HepG2 (cell line): ENCODE results near the gene DDHD1. TPM values are rescaled to one million over a fixed set of nuclear protein-coding genes. Genes with fewer than 3 reads are reported as not detected.

Experiments used
- ATAC-seq: fragments of 200-7000 bp; cut with Tn5 transposase; 3 replicates; pipeline ENCODE4 v1.9.1; 2020; ENCODE audit warnings: mild to moderate bottlenecking, moderate library complexity
- BruUV-seq: library from RNA; stranded (reverse); fragments of 400-500 nt; replicated peaks from 2 replicates; lab custom pipeline; 2021; lab: Mats Ljungman, UMichigan
- CTCF ChIA-PET: fragments of 300-600 bp; formaldehyde crosslinking; extraction: SDS; loops from one replicate; lab custom pipeline; 2021; ENCODE audit warnings: low total read pairs, inconsistent platforms, low intra/inter-chr PET ratio; lab: Yijun Ruan, JAX
- POLR2A ChIA-PET: fragments of 350-600 bp; sonication (Branson Sonifier 250); formaldehyde crosslinking; loops from one replicate; lab custom pipeline; 2020; ENCODE audit warnings: antibody characterized with exemption, inconsistent platforms; lab: Yijun Ruan, JAX
- DNase-seq: peaks from one replicate; pipeline ENCODE4 v3.0.0-alpha.2; 2015; ENCODE audit warnings: low spot score
- FAIRE-seq: peaks from 3 replicates; lab custom pipeline; 2011; peaks lifted over from hg19 to GRCh38; lab: Jason Lieb, UNC
- H2AFZ ChIP-seq: one replicate; pipeline ENCODE4 v1.6.1; 2011; ENCODE audit warnings: low read length, inconsistent platforms
- H3K27ac ChIP-seq: fragments of 300-600 bp; 3 replicates; pipeline ENCODE4 v1.8.0; 2011; ENCODE audit warnings: mixed run types, mild to moderate bottlenecking, mixed read lengths, low read length, inconsistent platforms; ENCODE audit not compliant: insufficient read depth; ENCODE audit errors: extremely low read length
- H3K27me3 ChIP-seq, 2 experiments: fragments of 200-600 bp in 1 of 2; 2 replicates in 1 of 2; 3 replicates in 1 of 2; pipeline versions ENCODE4 v1.6.0 to v1.8.0; 2011; ENCODE audit warnings: low read length in 2 of 2, mild to moderate bottlenecking in 2 of 2, moderate library complexity in 2 of 2, inconsistent platforms in 1 of 2; ENCODE audit not compliant: insufficient read depth in 2 of 2, control insufficient read depth in 1 of 2
- H3K36me3 ChIP-seq, 2 experiments: fragments of 200-600 bp in 1 of 2; replicated peaks in 1 of 2; 2 replicates in 1 of 2; 3 replicates in 1 of 2; pipeline versions ENCODE4 v1.5.1 to v1.8.0; 2011; ENCODE audit warnings: low read length in 2 of 2, inconsistent platforms in 1 of 2; ENCODE audit not compliant: insufficient read depth in 2 of 2, control insufficient read depth in 1 of 2
- H3K4me1 ChIP-seq: 2 replicates; pipeline ENCODE4 v1.5.1; 2012; ENCODE audit warnings: low read length, inconsistent platforms; ENCODE audit not compliant: insufficient read depth
- H3K4me2 ChIP-seq: 2 replicates; pipeline ENCODE4 v1.6.0; 2011; ENCODE audit warnings: low read depth, low read length, inconsistent platforms
- H3K4me3 ChIP-seq, 3 experiments: fragments of 200-600 bp in 1 of 3; sonication (generic), shearing (Covaris generic) in 1 of 3; replicated peaks in 1 of 3; 2 replicates each; pipeline ENCODE4 v1.5.1; 2011 to 2016; ENCODE audit warnings: low read length in 3 of 3, inconsistent platforms in 2 of 3, low read depth in 2 of 3, mild to moderate bottlenecking in 2 of 3, control low read depth in 1 of 3, mixed read lengths in 1 of 3; ENCODE audit not compliant: insufficient read depth in 1 of 3
- H3K79me2 ChIP-seq: one replicate; pipeline ENCODE4 v1.6.1; 2011; ENCODE audit warnings: low read length, inconsistent platforms; ENCODE audit not compliant: insufficient read depth
- H3K9ac ChIP-seq: 2 replicates; pipeline ENCODE4 v1.6.0; 2011; ENCODE audit warnings: mild to moderate bottlenecking, low read depth, low read length, inconsistent platforms; ENCODE audit not compliant: insufficient read depth
- H3K9me3 ChIP-seq: 2 replicates; pipeline ENCODE4 v1.5.1; 2012; ENCODE audit warnings: mild to moderate bottlenecking, low read length
- H4K20me1 ChIP-seq: 2 replicates; pipeline ENCODE4 v1.6.0; 2011; ENCODE audit warnings: inconsistent platforms, mild to moderate bottlenecking, low read length, moderate library complexity; ENCODE audit not compliant: insufficient read depth
- BCLAF1 ChIP-seq: fragments of 450-650 bp; IDR thresholded peaks from 2 replicates; pipeline ENCODE4 v1.6.1; 2017; ENCODE audit warnings: mild to moderate bottlenecking
- CHD2 ChIP-seq: IDR thresholded peaks from 2 replicates; pipeline ENCODE4 v1.6.1; 2011; ENCODE audit warnings: low read depth, low read length, improper control_type of control experiment
- HOXA5 ChIP-seq: sonication (generic); formaldehyde crosslinking; IDR thresholded peaks from 2 replicates; pipeline ENCODE4 v1.4.0; 2020; ENCODE audit warnings: missing genetic modification reagents
- SYNCRIP ChIP-seq: fragments of 200-400 bp; formaldehyde crosslinking; IDR thresholded peaks from 2 replicates; pipeline ENCODE4 v1.6.1; 2018; ENCODE audit warnings: mild to moderate bottlenecking, low read depth, low read length; ENCODE audit not compliant: insufficient read depth
- TFAP4 ChIP-seq: sonication (generic); IDR thresholded peaks from 2 replicates; pipeline ENCODE4 v1.6.1; 2016; ENCODE audit warnings: low read depth, borderline replicate concordance
- TFE3 ChIP-seq: IDR thresholded peaks from 2 replicates; pipeline ENCODE4 v1.6.1; 2016
- ZNF280B ChIP-seq: sonication (generic); formaldehyde crosslinking; IDR thresholded peaks from 2 replicates; pipeline ENCODE4 v1.5.0; 2020; ENCODE audit warnings: missing genetic modification reagents, mild to moderate bottlenecking, borderline replicate concordance
- ZNF296 ChIP-seq: sonication (generic); formaldehyde crosslinking; conservative IDR thresholded peaks from 2 replicates; pipeline ENCODE4 v1.5.0; 2020; ENCODE audit warnings: mild to moderate bottlenecking, missing genetic modification reagents
- ZNF337 ChIP-seq: sonication (generic); formaldehyde crosslinking; IDR thresholded peaks from 2 replicates; pipeline ENCODE4 v1.5.1; 2020; ENCODE audit warnings: missing genetic modification reagents, low read depth, mild to moderate bottlenecking, borderline replicate concordance
- ZNF790 ChIP-seq: sonication (generic); formaldehyde crosslinking; IDR thresholded peaks from 2 replicates; pipeline ENCODE4 v1.8.0; 2022; ENCODE audit warnings: missing genetic modification reagents, mild to moderate bottlenecking, borderline replicate concordance
- WGBS: methylation state at CpG from one replicate; pipeline ENCODE4 v1.1.6; 2017; ENCODE audit warnings: low lambda C conversion rate; 5-methylcytosine and 5-hydroxymethylcytosine counted together
- in situ Hi-C: cut with HindIII; loops from 2 replicates; pipeline ENCODE4 v1.10.0; 2017; ENCODE audit warnings: low pct_unique_long_range_greater_than_20kb; ENCODE audit not compliant: extremely low pct_ligation_motif_present
- intact Hi-C: fragments of 100-400 bp; cut with micrococcal nuclease; formaldehyde crosslinking; loops from one replicate; pipeline ENCODE4 v1.10.0; 2022; ENCODE audit not compliant: unreplicated experiment
- polyA plus RNA-seq, 8 experiments: library from polyadenylated mRNA; depleted of rRNA in 3 of 8; stranded (reverse) in 7 of 8; unstranded in 1 of 8; fragments of >200 nt; fragmentation: Illumina TruSeq in 4 of 8; extraction: Trizol in 4 of 8; gene quantifications; 2 replicates each; pipeline versions ENCODE4 v1.2.1 to v1.2.3, GENCODE V29; 2011 to 2016; ENCODE audit warnings: low read depth in 4 of 8, missing spikeins in 1 of 8, mixed read lengths in 1 of 8; ENCODE audit not compliant: insufficient read depth in 1 of 8
- total RNA-seq, 5 experiments: library from RNA; depleted of rRNA; stranded (reverse); fragments of >200 nt; fragmentation: Illumina TruSeq; extraction: Trizol; gene quantifications; 2 replicates each; pipeline ENCODE4 v1.2.3, GENCODE V29; 2016; ENCODE audit warnings: low read depth in 1 of 5

The DDHD1 gene
- total and polyA plus RNA-seq, 2 of the 13 experiments (the other 11 are each of a cell fraction or from before 2014, with no cell fraction given) = 4.6 to 8.3 TPM

- TF ChIP-seq TFAP4 (no peak), BCLAF1 (no peak), ZNF790 (CRISPR knock-in tag) (no peak), CHD2 (no peak), TFE3 (CRISPR knock-in tag) (no peak)
- TF ChIP-seq, all 625 proteins: peak for 0
Observed at GRCh38 chr14:53054457-53054856, 98.7 kb downstream of the DDHD1 start (continued).

- no peak for TF ChIP-seq SYNCRIP
- no peak for TF ChIP-seq ZNF296 (CRISPR knock-in tag)
- TF ChIP-seq ZNF337 = no peak
- no peak for TF ChIP-seq ZNF280B (CRISPR knock-in tag)
- TF ChIP-seq HOXA5 (CRISPR knock-in tag) = no peak
- in situ Hi-C loops = no loop called here
- no peak overlapping the region for H3K9ac ChIP-seq
Observed at GRCh38 chr14:53048631-53049030, 104.5 kb downstream of the DDHD1 start.

More at GRCh38 chr14:53048631-53049030, 104.5 kb downstream of the DDHD1 start:
- POLR2A ChIA-PET = no interaction called here
- Histone ChIP-seq H3K79me2 (no peaks in the 10 kb centered on the region), H3K36me3 (no peaks in the 10 kb centered on the region), H3K4me2 (no peak overlapping the region), H2AFZ (no peak overlapping the region), H4K20me1 (no peaks in the 10 kb centered on the region), H3K4me1 (no peaks in the 10 kb centered on the region), H3K4me3 (no peak overlapping the region), H3K27ac (no peak overlapping the region), H3K9me3 (no peaks in the 10 kb centered on the region), H3K27me3 (no peaks in the 10 kb centered on the region)
- BruUV-seq = no TSS peak
- FAIRE-seq = no peak
- DNase-seq = no peak
- WGBS = 97% methylated on average over 2 of the region's 2 CpGs
- ATAC-seq = no peak
- CTCF ChIA-PET = no interaction called here
- intact Hi-C loops = no loop called here
